Measurements from ENCODE around the gene TMEM158.

TMEM158 gene

GRCh38 chr3:45210308-45211041, 15.6 kb downstream of the TMEM158 start:
- no peak overlapping the region for H3K9ac ChIP-seq (ENCODE audit: low read length)
- H3K4me1 ChIP-seq (ENCODE audit: control insufficient read depth, insufficient read depth, low read length), result peaks cover 16% of the 10 kb centered on the region
- H3K27me3 ChIP-seq (ENCODE audit: control insufficient read depth, insufficient read depth, low read length), result no peaks in the 10 kb centered on the region
- H3K4me3 ChIP-seq (ENCODE audit: low read length), result no peak overlapping the region
- H3K27ac ChIP-seq (ENCODE audit: low read depth, low read length), result peak overlapping the region; percentile 33
- no peaks in the 10 kb centered on the region for H3K36me3 ChIP-seq (ENCODE audit: control insufficient read depth, insufficient read depth, low read length)

GRCh38 chr3:45209526-45209925, 16.6 kb downstream of the TMEM158 start:
- Histone ChIP-seq H3K4me1 (ENCODE audit: control insufficient read depth, insufficient read depth, low read length) (peaks cover 16% of the 10 kb centered on the region), H3K9ac (ENCODE audit: low read length) (no peak overlapping the region), H3K36me3 (ENCODE audit: control insufficient read depth, insufficient read depth, low read length) (no peaks in the 10 kb centered on the region), H3K27me3 (ENCODE audit: control insufficient read depth, insufficient read depth, low read length) (no peaks in the 10 kb centered on the region), H3K4me3 (ENCODE audit: low read length) (no peak overlapping the region), H3K27ac (ENCODE audit: low read depth, low read length) (no peak overlapping the region)

- Histone ChIP-seq H3K27me3 (ENCODE audit: control insufficient read depth, insufficient read depth, low read length) (no peaks in the 10 kb centered on the region), H3K4me1 (ENCODE audit: control insufficient read depth, insufficient read depth, low read length) (peaks cover 17% of the 10 kb centered on the region), H3K27ac (ENCODE audit: low read depth, low read length) (no peak overlapping the region), H3K4me3 (ENCODE audit: low read length) (no peak overlapping the region), H3K36me3 (ENCODE audit: control insufficient read depth, insufficient read depth, low read length) (no peaks in the 10 kb centered on the region), H3K9ac (ENCODE audit: low read length) (no peak overlapping the region)
Observed at GRCh38 chr3:45208586-45208985, 17.5 kb downstream of the TMEM158 start.

DNA sequence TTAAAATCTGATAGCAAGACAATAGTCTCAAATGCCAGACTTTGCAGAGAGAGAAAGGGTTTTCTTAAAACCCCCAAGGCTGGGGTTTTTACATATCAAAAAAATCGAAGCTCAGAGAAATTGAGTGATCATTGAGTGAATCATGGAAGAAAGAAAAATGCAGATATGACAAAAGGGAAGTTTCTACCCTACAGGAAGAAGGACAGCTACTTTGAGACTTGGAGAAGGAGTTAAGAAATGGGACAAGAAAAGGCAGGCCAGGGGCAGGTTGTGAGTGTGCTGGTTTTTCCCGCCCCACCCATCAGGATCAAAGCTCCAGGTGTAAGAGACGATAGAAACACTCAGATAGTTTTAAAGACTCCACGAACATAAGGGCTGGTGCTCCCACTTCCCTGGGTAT, 18.6 kb downstream of the TMEM158 start:
- H3K4me1 ChIP-seq (ENCODE audit: control insufficient read depth, insufficient read depth, low read length), result peaks cover 18% of the 10 kb centered on the region
- H3K36me3 ChIP-seq (ENCODE audit: control insufficient read depth, insufficient read depth, low read length), result no peaks in the 10 kb centered on the region
- H3K27me3 ChIP-seq (ENCODE audit: control insufficient read depth, insufficient read depth, low read length), result no peaks in the 10 kb centered on the region
- no peak overlapping the region for H3K9ac ChIP-seq (ENCODE audit: low read length)
- no peak overlapping the region for H3K4me3 ChIP-seq (ENCODE audit: low read length)
- no peak overlapping the region for H3K27ac ChIP-seq (ENCODE audit: low read depth, low read length)

GRCh38 chr3:45205126-45205525, 21.0 kb downstream of the TMEM158 start:
- no peak overlapping the region for H3K4me3 ChIP-seq (ENCODE audit: low read length)
- no peak overlapping the region for H3K27ac ChIP-seq (ENCODE audit: low read depth, low read length)
- H3K4me1 ChIP-seq (ENCODE audit: control insufficient read depth, insufficient read depth, low read length), result peaks cover 4% of the 10 kb centered on the region

GRCh38 chr3:45204136-45204535, 22.0 kb downstream of the TMEM158 start:
- peaks cover 6% of the 10 kb centered on the region for H3K4me1 ChIP-seq (ENCODE audit: control insufficient read depth, insufficient read depth, low read length)
- no peak overlapping the region for H3K27ac ChIP-seq (ENCODE audit: low read depth, low read length)
- H3K36me3 ChIP-seq (ENCODE audit: control insufficient read depth, insufficient read depth, low read length), result no peaks in the 10 kb centered on the region
- H3K4me3 ChIP-seq (ENCODE audit: low read length), result no peak overlapping the region
- peaks cover 1% of the 10 kb centered on the region for H3K27me3 ChIP-seq (ENCODE audit: control insufficient read depth, insufficient read depth, low read length)
- H3K9ac ChIP-seq (ENCODE audit: low read length), result no peak overlapping the region

More at GRCh38 chr3:45205126-45205525, 21.0 kb downstream of the TMEM158 start:
- H3K9ac ChIP-seq (ENCODE audit: low read length), result no peak overlapping the region
- peaks cover 1% of the 10 kb centered on the region for H3K27me3 ChIP-seq (ENCODE audit: control insufficient read depth, insufficient read depth, low read length)
- no peaks in the 10 kb centered on the region for H3K36me3 ChIP-seq (ENCODE audit: control insufficient read depth, insufficient read depth, low read length)

DNA sequence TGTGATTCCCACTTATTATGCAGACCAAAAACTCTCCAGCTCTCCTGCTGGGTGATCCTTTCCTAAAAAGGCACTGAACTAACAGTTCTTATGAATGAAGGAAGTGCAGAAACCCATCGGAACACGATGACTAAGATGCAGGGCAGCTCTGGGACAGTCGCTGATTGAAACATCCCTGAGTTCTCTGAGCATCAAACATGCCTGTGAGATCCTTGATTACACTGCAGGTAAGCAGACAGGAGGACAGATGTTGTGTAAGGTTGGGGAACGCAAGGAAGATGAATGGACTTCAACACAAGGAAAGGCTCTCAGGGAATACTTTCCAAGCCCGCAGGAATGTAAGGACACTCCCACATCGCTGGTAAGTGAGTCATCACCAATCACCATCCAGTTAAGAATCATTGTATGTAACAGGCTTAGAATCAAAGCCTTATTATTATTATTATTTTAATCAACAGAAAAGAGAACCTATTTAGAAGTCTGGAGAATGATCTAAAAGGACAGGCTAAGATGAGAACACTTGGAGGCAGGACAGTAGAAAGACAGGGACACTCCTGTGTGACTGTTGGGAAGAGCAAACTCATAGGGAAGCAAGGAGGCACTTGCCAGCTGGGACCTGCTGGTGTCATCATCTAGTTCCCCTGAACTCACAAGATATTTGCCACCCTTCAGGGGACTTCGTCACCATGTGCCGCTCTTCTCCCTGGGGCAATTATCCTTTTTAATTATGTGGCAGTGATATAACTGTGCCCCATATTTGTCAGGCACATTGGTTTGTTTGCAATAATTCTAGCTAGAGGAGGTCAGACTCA, 26.0 kb downstream of the TMEM158 start:
- peaks cover 6% of the 10 kb centered on the region for H3K4me1 ChIP-seq (ENCODE audit: control insufficient read depth, insufficient read depth, low read length)
- no peak overlapping the region for H3K27ac ChIP-seq (ENCODE audit: low read depth, low read length)
- no peak overlapping the region for H3K4me3 ChIP-seq (ENCODE audit: low read length)
- H3K27me3 ChIP-seq (ENCODE audit: control insufficient read depth, insufficient read depth, low read length), result peaks cover 1% of the 10 kb centered on the region
- H3K9ac ChIP-seq (ENCODE audit: low read length), result no peak overlapping the region
- H3K36me3 ChIP-seq (ENCODE audit: control insufficient read depth, insufficient read depth, low read length), result no peaks in the 10 kb centered on the region

- no peak overlapping the region for H3K27ac ChIP-seq (ENCODE audit: low read depth, low read length)
- no peaks in the 10 kb centered on the region for H3K36me3 ChIP-seq (ENCODE audit: control insufficient read depth, insufficient read depth, low read length)
- peaks cover 1% of the 10 kb centered on the region for H3K27me3 ChIP-seq (ENCODE audit: control insufficient read depth, insufficient read depth, low read length)
- peaks cover 4% of the 10 kb centered on the region for H3K4me1 ChIP-seq (ENCODE audit: control insufficient read depth, insufficient read depth, low read length)
- H3K9ac ChIP-seq (ENCODE audit: low read length), result no peak overlapping the region
- no peak overlapping the region for H3K4me3 ChIP-seq (ENCODE audit: low read length)
Observed at GRCh38 chr3:45198264-45199260, 27.5 kb downstream of the TMEM158 start.

- peaks cover 4% of the 10 kb centered on the region for H3K4me1 ChIP-seq (ENCODE audit: control insufficient read depth, insufficient read depth, low read length)
- H3K36me3 ChIP-seq (ENCODE audit: control insufficient read depth, insufficient read depth, low read length), result no peaks in the 10 kb centered on the region
- no peak overlapping the region for H3K27ac ChIP-seq (ENCODE audit: low read depth, low read length)
- no peak overlapping the region for H3K9ac ChIP-seq (ENCODE audit: low read length)
- H3K27me3 ChIP-seq (ENCODE audit: control insufficient read depth, insufficient read depth, low read length), result no peaks in the 10 kb centered on the region
- no peak overlapping the region for H3K4me3 ChIP-seq (ENCODE audit: low read length)
Observed at GRCh38 chr3:45194791-45195190, 31.3 kb downstream of the TMEM158 start.

DNA sequence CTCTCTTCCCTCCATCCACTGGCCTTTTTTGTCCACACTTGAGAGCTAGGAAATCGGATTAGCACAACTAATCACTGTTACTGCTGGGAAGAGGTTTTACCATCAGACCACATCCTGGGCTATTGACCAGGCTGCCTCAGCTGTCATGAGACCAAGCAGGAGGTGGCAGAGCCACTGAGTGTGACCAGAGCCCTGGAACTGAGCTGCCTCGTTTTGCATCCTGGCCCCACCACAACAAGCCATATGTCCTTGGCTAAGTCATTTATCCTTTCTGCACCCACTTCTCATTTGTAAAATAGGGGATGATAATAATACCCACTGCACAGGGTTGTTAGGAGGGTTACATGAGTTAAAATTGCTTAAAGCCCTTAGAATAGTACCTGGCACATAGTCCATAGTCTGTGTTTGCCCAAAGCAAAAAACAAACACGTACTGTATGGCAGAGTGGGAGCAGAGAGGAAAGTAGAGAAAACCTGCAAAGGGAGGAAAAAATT, 34.1 kb downstream of the TMEM158 start:
- H3K4me3 ChIP-seq (ENCODE audit: low read length), result no peak overlapping the region
- no peak overlapping the region for H3K27ac ChIP-seq (ENCODE audit: low read depth, low read length)
- no peaks in the 10 kb centered on the region for H3K27me3 ChIP-seq (ENCODE audit: control insufficient read depth, insufficient read depth, low read length)
- H3K4me1 ChIP-seq (ENCODE audit: control insufficient read depth, insufficient read depth, low read length), result peaks cover 6% of the 10 kb centered on the region
- no peak overlapping the region for H3K9ac ChIP-seq (ENCODE audit: low read length)
- no peaks in the 10 kb centered on the region for H3K36me3 ChIP-seq (ENCODE audit: control insufficient read depth, insufficient read depth, low read length)

DNA sequence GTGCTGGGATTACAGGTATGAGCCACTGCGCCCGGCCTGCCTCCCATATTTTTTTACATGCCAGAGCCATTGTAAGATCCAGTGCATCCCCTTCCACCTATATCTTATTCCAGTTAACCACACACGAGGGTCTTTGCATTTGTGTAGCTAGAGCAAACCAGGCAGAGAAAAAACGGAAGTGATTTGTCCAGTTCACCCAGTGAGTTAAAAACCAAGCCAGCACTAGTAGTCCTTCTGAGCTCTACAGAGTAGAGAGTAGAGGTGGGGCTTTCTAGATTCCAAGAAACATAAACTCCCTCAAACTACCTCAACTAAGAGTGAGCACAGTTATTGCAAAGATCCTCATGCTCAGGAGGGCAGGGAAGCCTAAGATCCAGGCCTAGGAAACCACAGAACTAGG, 34.7 kb downstream of the TMEM158 start:
- Histone ChIP-seq H3K36me3 (ENCODE audit: control insufficient read depth, insufficient read depth, low read length) (no peaks in the 10 kb centered on the region), H3K9ac (ENCODE audit: low read length) (no peak overlapping the region), H3K27me3 (ENCODE audit: control insufficient read depth, insufficient read depth, low read length) (no peaks in the 10 kb centered on the region), H3K27ac (ENCODE audit: low read depth, low read length) (no peak overlapping the region), H3K4me1 (ENCODE audit: control insufficient read depth, insufficient read depth, low read length) (peaks cover 6% of the 10 kb centered on the region), H3K4me3 (ENCODE audit: low read length) (no peak overlapping the region)
